Measurements from ENCODE around the gene RRAS2. TPM values are rescaled to one million over a fixed set of nuclear protein-coding genes. Genes with fewer than 3 reads are reported as not detected.

RRAS2 gene
- total RNA-seq, 1 experiment from 2014 or later = 42.2 TPM

DNA sequence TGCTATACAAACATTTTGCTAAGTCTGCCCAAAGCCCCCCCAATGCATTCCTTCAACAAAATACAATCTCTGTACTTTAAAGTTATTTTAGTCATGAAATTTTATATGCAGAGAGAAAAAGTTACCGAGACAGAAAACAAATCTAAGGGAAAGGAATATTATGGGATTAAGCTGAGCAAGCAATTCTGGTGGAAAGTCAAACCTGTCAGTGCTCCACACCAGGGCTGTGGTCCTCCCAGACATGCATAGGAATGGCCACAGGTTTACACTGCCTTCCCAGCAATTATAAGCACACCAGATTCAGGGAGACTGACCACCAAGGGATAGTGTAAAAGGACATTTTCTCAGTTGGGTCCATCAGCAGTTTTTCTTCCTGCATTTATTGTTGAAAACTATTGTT lies 92.4 kb downstream of the RRAS2 start:
- POLR2A ChIA-PET (ENCODE audit: unreplicated experiment) = no interaction called here
- intact Hi-C loops (cut with micrococcal nuclease; ENCODE audit: unreplicated experiment) = no loop called here
- Histone ChIP-seq H3K79me2 (ENCODE audit: low read depth) (no peaks in the 10 kb centered on the region), H3K4me3 (no peak overlapping the region), H3K9me2 (ENCODE audit: insufficient read depth) (no peaks in the 10 kb centered on the region), H4K20me1 (ENCODE audit: insufficient read depth) (no peaks in the 10 kb centered on the region), H3K36me3 (ENCODE audit: low read depth) (no peaks in the 10 kb centered on the region), H3K4me2 (no peak overlapping the region), H3K9me3 (ENCODE audit: insufficient read depth, low read depth) (no peaks in the 10 kb centered on the region), H3F3A (ENCODE audit: insufficient read depth, low read depth) (no peaks in the 10 kb centered on the region), H3K4me1 (replicated peaks; ENCODE audit: insufficient read depth) (no peaks in the 10 kb centered on the region), H3K27me3 (ENCODE audit: insufficient read depth, low read depth) (no peaks in the 10 kb centered on the region), H3K27ac (no peak overlapping the region), H2AFZ (no peak overlapping the region)
- TF ChIP-seq, protein P1, sequence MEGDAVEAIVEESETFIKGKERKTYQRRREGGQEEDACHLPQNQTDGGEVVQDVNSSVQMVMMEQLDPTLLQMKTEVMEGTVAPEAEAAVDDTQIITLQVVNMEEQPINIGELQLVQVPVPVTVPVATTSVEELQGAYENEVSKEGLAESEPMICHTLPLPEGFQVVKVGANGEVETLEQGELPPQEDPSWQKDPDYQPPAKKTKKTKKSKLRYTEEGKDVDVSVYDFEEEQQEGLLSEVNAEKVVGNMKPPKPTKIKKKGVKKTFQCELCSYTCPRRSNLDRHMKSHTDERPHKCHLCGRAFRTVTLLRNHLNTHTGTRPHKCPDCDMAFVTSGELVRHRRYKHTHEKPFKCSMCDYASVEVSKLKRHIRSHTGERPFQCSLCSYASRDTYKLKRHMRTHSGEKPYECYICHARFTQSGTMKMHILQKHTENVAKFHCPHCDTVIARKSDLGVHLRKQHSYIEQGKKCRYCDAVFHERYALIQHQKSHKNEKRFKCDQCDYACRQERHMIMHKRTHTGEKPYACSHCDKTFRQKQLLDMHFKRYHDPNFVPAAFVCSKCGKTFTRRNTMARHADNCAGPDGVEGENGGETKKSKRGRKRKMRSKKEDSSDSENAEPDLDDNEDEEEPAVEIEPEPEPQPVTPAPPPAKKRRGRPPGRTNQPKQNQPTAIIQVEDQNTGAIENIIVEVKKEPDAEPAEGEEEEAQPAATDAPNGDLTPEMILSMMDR (conservative IDR thresholded peaks at IDR 0.05) = no peak
- TF ChIP-seq EZH2 (IDR thresholded peaks at IDR 0.05; ENCODE audit: low read depth) = no peak
- no TSS peak for BruUV-seq (replicated peaks)
- CTCF ChIA-PET = no interaction called here
- no peak for DNase-seq

DNA sequence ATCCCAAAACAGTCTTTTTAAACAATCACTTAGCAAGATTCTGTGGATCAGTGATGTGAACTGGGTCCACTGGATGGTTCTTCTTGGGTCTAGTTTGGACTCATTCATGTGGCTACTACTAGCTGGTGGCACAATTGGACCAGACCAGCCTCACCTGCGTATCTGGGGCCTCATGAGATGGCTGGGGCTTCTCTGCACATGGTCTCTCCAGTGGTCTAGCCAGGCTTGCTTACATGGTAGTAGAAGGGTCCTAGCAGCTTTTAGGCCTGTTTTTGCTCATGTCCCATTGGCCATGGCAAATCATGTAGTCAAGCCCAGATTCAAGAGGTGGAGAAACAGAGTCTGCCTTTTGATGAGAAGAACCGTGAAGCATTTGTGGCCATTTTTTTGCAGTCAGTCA lies 94.0 kb downstream of the RRAS2 start:
- Histone ChIP-seq H2AFZ (no peak overlapping the region), H3K79me2 (ENCODE audit: low read depth) (no peaks in the 10 kb centered on the region), H3K36me3 (ENCODE audit: low read depth) (no peaks in the 10 kb centered on the region), H3F3A (ENCODE audit: insufficient read depth, low read depth) (no peaks in the 10 kb centered on the region), H3K9me2 (ENCODE audit: insufficient read depth) (no peaks in the 10 kb centered on the region), H4K20me1 (ENCODE audit: insufficient read depth) (no peaks in the 10 kb centered on the region), H3K27me3 (ENCODE audit: insufficient read depth, low read depth) (no peaks in the 10 kb centered on the region), H3K4me1 (replicated peaks; ENCODE audit: insufficient read depth) (no peaks in the 10 kb centered on the region), H3K4me2 (no peak overlapping the region), H3K27ac (no peak overlapping the region), H3K4me3 (no peak overlapping the region), H3K9me3 (ENCODE audit: insufficient read depth, low read depth) (no peaks in the 10 kb centered on the region)
- POLR2A ChIA-PET (ENCODE audit: unreplicated experiment) = interaction anchor here (0.7 kb wide), 1 partner anchor 86 kb away, joined by 3 read pairs; no protein-coding TSS in a partner anchor
- BruUV-seq (replicated peaks) = no TSS peak
- intact Hi-C loops (cut with micrococcal nuclease; ENCODE audit: unreplicated experiment) = no loop called here
- CTCF ChIA-PET = no interaction called here
- no peak for TF ChIP-seq EZH2 (IDR thresholded peaks at IDR 0.05; ENCODE audit: low read depth)
- TF ChIP-seq, protein P1 (conservative IDR thresholded peaks at IDR 0.05) = no peak
- no peak for DNase-seq

DNA sequence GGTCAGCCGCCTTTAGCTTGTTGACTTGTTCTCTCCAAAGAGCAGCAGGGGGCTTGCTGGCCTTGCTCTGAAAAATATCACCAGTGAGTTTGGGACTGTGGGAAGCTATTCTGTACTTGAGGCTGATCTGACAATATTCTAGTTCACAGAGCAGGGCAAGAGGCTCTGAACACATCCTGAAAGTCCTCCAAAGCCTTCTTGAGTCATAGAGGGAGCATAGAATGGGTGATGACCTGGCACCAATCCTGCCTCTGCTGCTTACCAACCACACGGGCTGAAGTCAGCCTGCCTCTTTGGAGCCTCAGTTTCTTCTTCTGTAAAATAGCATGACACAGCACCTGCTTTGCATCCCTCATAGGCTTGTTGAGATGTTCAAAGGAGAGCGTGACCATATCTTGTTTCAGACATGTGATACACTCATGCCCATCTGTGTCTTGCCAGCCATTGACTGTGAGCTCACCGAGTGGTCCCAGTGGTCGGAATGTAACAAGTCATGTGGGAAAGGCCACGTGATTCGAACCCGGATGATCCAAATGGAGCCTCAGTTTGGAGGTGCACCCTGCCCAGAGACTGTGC lies 96.6 kb downstream of the RRAS2 start:
- ChIA-PET CTCF (no interaction called here), POLR2A (ENCODE audit: unreplicated experiment) (no interaction called here)
- Histone ChIP-seq H3K27ac (no peak overlapping the region), H2AFZ (no peak overlapping the region), H3K4me2 (no peak overlapping the region), H3K4me3 (no peak overlapping the region), H3F3A (ENCODE audit: insufficient read depth, low read depth) (no peaks in the 10 kb centered on the region), H3K36me3 (ENCODE audit: low read depth) (no peaks in the 10 kb centered on the region), H3K79me2 (ENCODE audit: low read depth) (no peaks in the 10 kb centered on the region), H3K27me3 (ENCODE audit: insufficient read depth, low read depth) (no peaks in the 10 kb centered on the region), H3K9me3 (ENCODE audit: insufficient read depth, low read depth) (no peaks in the 10 kb centered on the region), H3K9me2 (ENCODE audit: insufficient read depth) (no peaks in the 10 kb centered on the region), H3K4me1 (replicated peaks; ENCODE audit: insufficient read depth) (peaks cover 19% of the 10 kb centered on the region), H4K20me1 (ENCODE audit: insufficient read depth) (no peaks in the 10 kb centered on the region)
- BruUV-seq (replicated peaks) = no TSS peak
- TF ChIP-seq, protein P1 (conservative IDR thresholded peaks at IDR 0.05) = no peak
- TF ChIP-seq EZH2 (IDR thresholded peaks at IDR 0.05; ENCODE audit: low read depth) = no peak
- intact Hi-C loops (cut with micrococcal nuclease; ENCODE audit: unreplicated experiment) = no loop called here
- DNase-seq = no peak
